ENCODE measurements around the gene PDCD6IP.

DNA sequence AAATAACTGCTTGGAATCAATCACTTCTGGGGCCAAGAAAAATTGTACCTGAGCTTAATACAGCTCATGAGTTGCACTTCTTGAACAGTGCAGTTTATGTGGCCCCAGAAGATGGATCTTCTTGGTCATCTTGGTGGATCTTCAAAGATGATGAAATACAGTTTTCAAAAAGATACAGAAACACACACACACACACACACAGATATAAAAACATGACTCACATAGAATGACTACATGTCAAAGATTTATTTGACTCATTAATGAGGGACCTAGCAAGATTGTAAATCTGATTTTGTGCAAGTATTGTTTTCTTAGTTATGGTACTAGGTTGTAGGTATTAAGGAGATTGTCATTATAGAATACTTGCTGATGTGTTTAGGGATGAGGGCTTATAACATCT, 32.6 kb downstream of the PDCD6IP start:
- TF ChIP-seq, protein P1, sequence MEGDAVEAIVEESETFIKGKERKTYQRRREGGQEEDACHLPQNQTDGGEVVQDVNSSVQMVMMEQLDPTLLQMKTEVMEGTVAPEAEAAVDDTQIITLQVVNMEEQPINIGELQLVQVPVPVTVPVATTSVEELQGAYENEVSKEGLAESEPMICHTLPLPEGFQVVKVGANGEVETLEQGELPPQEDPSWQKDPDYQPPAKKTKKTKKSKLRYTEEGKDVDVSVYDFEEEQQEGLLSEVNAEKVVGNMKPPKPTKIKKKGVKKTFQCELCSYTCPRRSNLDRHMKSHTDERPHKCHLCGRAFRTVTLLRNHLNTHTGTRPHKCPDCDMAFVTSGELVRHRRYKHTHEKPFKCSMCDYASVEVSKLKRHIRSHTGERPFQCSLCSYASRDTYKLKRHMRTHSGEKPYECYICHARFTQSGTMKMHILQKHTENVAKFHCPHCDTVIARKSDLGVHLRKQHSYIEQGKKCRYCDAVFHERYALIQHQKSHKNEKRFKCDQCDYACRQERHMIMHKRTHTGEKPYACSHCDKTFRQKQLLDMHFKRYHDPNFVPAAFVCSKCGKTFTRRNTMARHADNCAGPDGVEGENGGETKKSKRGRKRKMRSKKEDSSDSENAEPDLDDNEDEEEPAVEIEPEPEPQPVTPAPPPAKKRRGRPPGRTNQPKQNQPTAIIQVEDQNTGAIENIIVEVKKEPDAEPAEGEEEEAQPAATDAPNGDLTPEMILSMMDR (IDR thresholded peaks at IDR 0.05): no peak
- TF ChIP-seq, protein P2, sequence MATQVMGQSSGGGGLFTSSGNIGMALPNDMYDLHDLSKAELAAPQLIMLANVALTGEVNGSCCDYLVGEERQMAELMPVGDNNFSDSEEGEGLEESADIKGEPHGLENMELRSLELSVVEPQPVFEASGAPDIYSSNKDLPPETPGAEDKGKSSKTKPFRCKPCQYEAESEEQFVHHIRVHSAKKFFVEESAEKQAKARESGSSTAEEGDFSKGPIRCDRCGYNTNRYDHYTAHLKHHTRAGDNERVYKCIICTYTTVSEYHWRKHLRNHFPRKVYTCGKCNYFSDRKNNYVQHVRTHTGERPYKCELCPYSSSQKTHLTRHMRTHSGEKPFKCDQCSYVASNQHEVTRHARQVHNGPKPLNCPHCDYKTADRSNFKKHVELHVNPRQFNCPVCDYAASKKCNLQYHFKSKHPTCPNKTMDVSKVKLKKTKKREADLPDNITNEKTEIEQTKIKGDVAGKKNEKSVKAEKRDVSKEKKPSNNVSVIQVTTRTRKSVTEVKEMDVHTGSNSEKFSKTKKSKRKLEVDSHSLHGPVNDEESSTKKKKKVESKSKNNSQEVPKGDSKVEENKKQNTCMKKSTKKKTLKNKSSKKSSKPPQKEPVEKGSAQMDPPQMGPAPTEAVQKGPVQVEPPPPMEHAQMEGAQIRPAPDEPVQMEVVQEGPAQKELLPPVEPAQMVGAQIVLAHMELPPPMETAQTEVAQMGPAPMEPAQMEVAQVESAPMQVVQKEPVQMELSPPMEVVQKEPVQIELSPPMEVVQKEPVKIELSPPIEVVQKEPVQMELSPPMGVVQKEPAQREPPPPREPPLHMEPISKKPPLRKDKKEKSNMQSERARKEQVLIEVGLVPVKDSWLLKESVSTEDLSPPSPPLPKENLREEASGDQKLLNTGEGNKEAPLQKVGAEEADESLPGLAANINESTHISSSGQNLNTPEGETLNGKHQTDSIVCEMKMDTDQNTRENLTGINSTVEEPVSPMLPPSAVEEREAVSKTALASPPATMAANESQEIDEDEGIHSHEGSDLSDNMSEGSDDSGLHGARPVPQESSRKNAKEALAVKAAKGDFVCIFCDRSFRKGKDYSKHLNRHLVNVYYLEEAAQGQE (IDR thresholded peaks at IDR 0.05; ENCODE audit: insufficient read depth in 1 of 2, low read depth in 2 of 2, low read length in 1 of 2): no peak
- no peak for TF ChIP-seq TCF7L2 (IDR thresholded peaks at IDR 0.05; ENCODE audit: low read depth, low read length)
- no peak for TF ChIP-seq POLR2AphosphoS5 (IDR thresholded peaks at IDR 0.05; ENCODE audit: low read depth, low read length)
